ENCODE results near the gene ALOX12B.
A peak's percentile ranks its signal among the peaks of the same experiment; 100 is the strongest.

ALOX12B gene

GRCh38 chr17:8059131-8059530 lies 28.4 kb downstream of the ALOX12B start:
- no peak for TF ChIP-seq CTCF (conservative IDR thresholded peaks at IDR 0.05)
- no peak for TF ChIP-seq ZFX (IDR thresholded peaks at IDR 0.05)
- peak overlapping the region; percentile 100 for H3K27ac ChIP-seq

GRCh38 chr17:8057691-8058114 lies 29.8 kb downstream of the ALOX12B start:
- TF ChIP-seq ZFX (IDR thresholded peaks at IDR 0.05) (no peak), CTCF (conservative IDR thresholded peaks at IDR 0.05) (no peak; the same call in 1 of the 2 replicates)
- H3K27ac ChIP-seq = peak overlapping the region; percentile 100

DNA sequence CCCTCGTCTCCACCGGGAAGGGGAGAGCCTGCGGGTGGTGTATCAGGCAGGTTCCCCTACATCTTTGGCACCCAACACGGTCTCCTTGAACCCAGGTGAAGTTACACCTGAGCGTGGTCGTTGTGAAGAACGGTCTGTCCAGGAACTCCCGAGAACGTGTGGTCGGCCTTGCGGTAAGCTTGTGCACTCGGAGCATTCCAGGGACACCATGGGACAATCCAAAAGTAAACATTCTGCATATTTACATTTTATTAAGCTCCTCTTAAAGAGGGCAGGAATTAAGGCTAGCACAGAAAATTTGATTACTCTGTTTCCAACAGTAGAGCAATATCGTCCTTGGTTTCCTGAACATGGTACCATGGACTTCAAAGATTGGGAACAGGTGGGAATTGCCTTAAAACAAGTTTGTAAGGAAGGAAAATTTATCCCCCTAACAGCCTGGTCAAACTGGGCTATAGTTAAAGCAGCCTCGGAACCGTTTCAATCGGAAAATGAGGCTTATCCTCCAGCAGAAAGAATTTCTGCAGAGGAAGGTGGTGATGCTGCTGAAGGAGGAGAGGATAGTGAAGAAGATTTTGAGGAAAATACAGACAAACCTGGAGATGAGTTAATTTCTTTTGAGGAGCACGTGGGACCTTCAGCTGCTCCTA lies 30.4 kb downstream of the ALOX12B start:
- H3K27ac ChIP-seq = peak overlapping the region; percentile 100
- TF ChIP-seq CTCF (conservative IDR thresholded peaks at IDR 0.05) (no peak), ZFX (IDR thresholded peaks at IDR 0.05) (no peak)

DNA sequence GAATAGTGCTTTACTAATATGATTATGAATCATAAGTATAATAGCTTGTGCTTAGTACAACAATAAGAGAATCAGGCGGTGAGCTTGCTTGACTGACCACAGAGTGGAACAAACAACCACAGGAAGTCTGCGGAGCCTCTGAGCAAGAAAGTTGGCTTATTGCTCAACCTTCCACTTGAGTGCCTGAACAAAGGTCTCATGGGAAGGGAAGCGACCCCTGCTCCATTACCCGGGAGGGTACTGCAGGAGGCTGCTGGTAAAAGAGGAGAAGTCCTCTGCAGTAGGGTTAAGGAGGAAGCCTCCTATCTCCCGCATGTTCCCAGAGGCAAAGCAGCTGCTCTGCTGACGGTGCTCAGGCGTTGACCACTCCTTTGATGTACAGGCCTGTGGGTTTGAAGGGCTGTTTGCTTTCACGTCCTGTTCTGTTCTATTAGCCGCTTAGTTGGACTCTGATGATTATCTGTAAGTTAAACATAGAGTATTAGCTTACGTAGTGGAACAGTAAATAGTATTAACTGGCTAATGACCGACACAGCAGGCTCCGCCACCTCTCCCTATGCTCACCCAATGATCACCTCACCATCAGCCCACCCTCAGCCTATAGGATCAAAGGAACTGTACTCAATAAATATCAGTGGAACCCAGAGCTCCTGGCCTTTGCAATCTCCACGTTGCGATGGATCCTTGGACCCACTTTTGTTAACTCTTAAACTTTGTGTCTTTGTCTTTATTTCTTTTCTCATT lies 31.1 kb downstream of the ALOX12B start:
- TF ChIP-seq ZFX (IDR thresholded peaks at IDR 0.05) = no peak
- H3K27ac ChIP-seq = peak overlapping the region; percentile 100

DNA sequence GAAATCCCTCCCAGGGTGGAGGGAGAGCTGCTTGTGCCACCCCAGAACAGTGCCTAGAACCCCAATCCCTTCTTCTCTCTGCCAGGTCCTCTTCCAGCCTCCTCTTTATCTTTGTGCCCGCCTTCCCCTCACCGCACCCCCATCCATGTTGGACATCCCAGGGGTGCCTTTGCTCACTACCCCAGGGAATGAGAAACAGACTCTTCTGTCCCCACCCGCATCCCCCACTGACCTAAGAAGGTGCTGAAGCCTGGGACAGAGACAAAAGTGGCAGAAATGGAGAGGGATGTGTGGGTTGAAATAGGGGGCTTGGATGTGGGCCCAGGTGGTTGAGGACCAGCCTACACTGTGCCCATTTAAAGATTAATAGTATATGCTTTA lies 31.7 kb downstream of the ALOX12B start:
- H3K27ac ChIP-seq = peak overlapping the region; percentile 100
- TF ChIP-seq ZFX (IDR thresholded peaks at IDR 0.05) (no peak), CTCF (conservative IDR thresholded peaks at IDR 0.05) (no peak)

DNA sequence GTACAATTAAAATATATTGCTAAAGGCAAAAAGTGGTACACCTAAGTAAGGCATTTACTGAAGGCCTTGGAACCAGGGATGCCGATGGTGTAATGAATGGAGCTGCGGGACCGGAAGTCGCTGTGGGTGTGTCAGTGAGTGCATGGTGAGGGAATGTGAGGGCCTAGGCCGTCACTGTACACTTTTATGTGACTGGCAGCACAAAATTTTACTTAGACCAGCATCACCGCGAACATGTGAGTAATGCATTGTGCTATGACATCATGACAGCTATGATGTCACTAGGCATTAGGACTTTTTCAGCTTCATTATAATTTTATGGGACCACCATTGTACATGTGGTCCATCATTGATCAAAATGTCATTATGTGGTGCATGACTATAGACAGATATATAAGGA lies 33.9 kb downstream of the ALOX12B start:
- peak overlapping the region; percentile 100 for H3K27ac ChIP-seq

GRCh38 chr17:8052256-8053252 lies 35.0 kb downstream of the ALOX12B start:
- TF ChIP-seq ZFX (IDR thresholded peaks at IDR 0.05) (no peak), CTCF (conservative IDR thresholded peaks at IDR 0.05) (no peak)

More for the DNA sequence above, 33.9 kb downstream of the ALOX12B start:
- TF ChIP-seq ZFX (IDR thresholded peaks at IDR 0.05) = no peak

DNA sequence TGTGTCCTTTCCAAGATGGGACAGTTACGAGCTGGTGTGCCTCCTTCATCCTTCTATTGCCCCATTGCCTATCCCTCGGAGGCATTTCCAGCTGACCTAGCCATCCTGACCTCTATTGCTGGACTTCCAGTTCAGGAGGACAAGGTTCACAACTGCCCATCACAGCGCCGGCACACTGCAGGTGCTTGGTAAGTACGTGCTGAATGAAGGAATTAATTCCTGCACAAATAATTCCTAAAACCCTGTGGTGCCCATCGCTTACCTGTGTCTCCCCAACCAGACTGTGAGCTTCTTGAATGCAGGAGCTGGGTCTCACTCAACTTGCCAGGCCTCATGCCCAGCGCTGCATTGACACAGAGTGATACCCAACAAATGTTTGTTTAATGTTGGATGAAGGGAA lies 35.7 kb downstream of the ALOX12B start:
- no peak overlapping the region; the same call in 1 of the 2 replicates for H3K27ac ChIP-seq
- TF ChIP-seq ZFX (IDR thresholded peaks at IDR 0.05) (no peak), CTCF (conservative IDR thresholded peaks at IDR 0.05) (no peak)

More at GRCh38 chr17:8052256-8053252, 35.0 kb downstream of the ALOX12B start:
- no peak overlapping the region; the same call in 1 of the 2 replicates for H3K27ac ChIP-seq

All from C4-2B (cell line).